Neural crest cell (in vitro differentiated cells): Measurements from ENCODE around the gene MSL2. TPM values are rescaled to one million over a fixed set of nuclear protein-coding genes. Genes with fewer than 3 reads are reported as not detected.
"Not testable (repeated sequence)": the region's sequence is repeated elsewhere in the genome, so short reads cannot be mapped to it uniquely, and the experiment has no call there.

ENCODE experiments used
- DNase-seq: peaks from one replicate; pipeline ENCODE4 v3.0.0; 2021; ENCODE audit warnings: low read depth, mixed read lengths, low spot score
- H3K27ac Mint-ChIP-seq: one replicate; pipeline ENCODE4 v1.8.0; 2021; ENCODE audit warnings: mild to moderate bottlenecking, mixed read lengths; ENCODE audit not compliant: unreplicated experiment
- H3K27me3 Mint-ChIP-seq: 2 replicates; pipeline ENCODE4 v1.8.0; 2021; ENCODE audit warnings: low read depth, mild to moderate bottlenecking, mixed read lengths
- H3K36me3 Mint-ChIP-seq: 2 replicates; pipeline ENCODE4 v1.8.0; 2021; ENCODE audit warnings: low read depth, mild to moderate bottlenecking, mixed read lengths
- H3K4me1 Mint-ChIP-seq: 2 replicates; pipeline ENCODE4 v1.8.0; 2021; ENCODE audit warnings: mixed read lengths
- H3K4me3 Mint-ChIP-seq: one replicate; pipeline ENCODE4 v1.8.0; 2021; ENCODE audit warnings: mild to moderate bottlenecking, mixed read lengths
- H3K9me3 Mint-ChIP-seq: 2 replicates; pipeline ENCODE4 v1.8.0; 2021; ENCODE audit warnings: mixed read lengths
- CTCF ChIP-seq: fragments of 200-600 bp; sonication (generic); conservative IDR thresholded peaks from 2 replicates; pipeline ENCODE4 v1.5.0; 2021; ENCODE audit warnings: antibody characterized with exemption, mild to moderate bottlenecking
- total RNA-seq: library from RNA; stranded (reverse); gene quantifications from 2 replicates; pipeline ENCODE4 v1.2.1, GENCODE V29; 2021

The MSL2 gene
- total RNA-seq, 1 donor from 2014 or later, result 47.4 TPM

GRCh38 chr3:136236109-136236508 is 40.0 kb upstream of the MSL2 start:
- no peaks in the 10 kb centered on the region for H3K27me3 Mint-ChIP-seq
- H3K27ac Mint-ChIP-seq, result no peak overlapping the region
- H3K4me3 Mint-ChIP-seq, result no peak overlapping the region
- no peaks in the 10 kb centered on the region for H3K4me1 Mint-ChIP-seq
- H3K9me3 Mint-ChIP-seq, result no peaks in the 10 kb centered on the region
- TF ChIP-seq CTCF, result no peak
- no peaks in the 10 kb centered on the region for H3K36me3 Mint-ChIP-seq
- no peak for DNase-seq

GRCh38 chr3:136235545-136235944 is 39.4 kb upstream of the MSL2 start:
- Mint-ChIP-seq H3K4me3 (no peak overlapping the region), H3K9me3 (no peaks in the 10 kb centered on the region), H3K4me1 (no peaks in the 10 kb centered on the region), H3K27me3 (no peaks in the 10 kb centered on the region), H3K27ac (no peak overlapping the region), H3K36me3 (no peaks in the 10 kb centered on the region)
- no peak for DNase-seq
- TF ChIP-seq CTCF, result no peak

- Mint-ChIP-seq H3K27me3 (no peaks in the 10 kb centered on the region), H3K9me3 (no peaks in the 10 kb centered on the region), H3K4me1 (no peaks in the 10 kb centered on the region), H3K36me3 (no peaks in the 10 kb centered on the region), H3K4me3 (no peak overlapping the region), H3K27ac (no peak overlapping the region)
- no peak for DNase-seq
- no peak for TF ChIP-seq CTCF
Observed at GRCh38 chr3:136232413-136232812, 36.3 kb upstream of the MSL2 start.

GRCh38 chr3:136222746-136223145 is 26.6 kb upstream of the MSL2 start:
- not testable (repeated sequence) for H3K36me3 Mint-ChIP-seq, DNase-seq, H3K4me3 Mint-ChIP-seq, H3K9me3 Mint-ChIP-seq, H3K27ac Mint-ChIP-seq, H3K4me1 Mint-ChIP-seq, H3K27me3 Mint-ChIP-seq

GRCh38 chr3:136211547-136211946 is 15.4 kb upstream of the MSL2 start:
- no peak for TF ChIP-seq CTCF
- Mint-ChIP-seq H3K4me1 (no peaks in the 10 kb centered on the region), H3K9me3 (no peaks in the 10 kb centered on the region), H3K4me3 (no peak overlapping the region), H3K36me3 (no peaks in the 10 kb centered on the region), H3K27me3 (peaks cover 16% of the 10 kb centered on the region), H3K27ac (no peak overlapping the region)
- DNase-seq, result no peak

- H3K27ac Mint-ChIP-seq, result no peak overlapping the region
- H3K4me1 Mint-ChIP-seq, result no peaks in the 10 kb centered on the region
- H3K36me3 Mint-ChIP-seq, result no peaks in the 10 kb centered on the region
- TF ChIP-seq CTCF, result no peak
- no peak overlapping the region for H3K4me3 Mint-ChIP-seq
- no peaks in the 10 kb centered on the region for H3K9me3 Mint-ChIP-seq
- no peak for DNase-seq
- peaks cover 16% of the 10 kb centered on the region for H3K27me3 Mint-ChIP-seq
Observed at GRCh38 chr3:136209921-136210320, 13.8 kb upstream of the MSL2 start.
